Measurements from ENCODE around the gene VPS26B. TPM values are rescaled to one million over a fixed set of nuclear protein-coding genes. Genes with fewer than 3 reads are reported as not detected.

Gene VPS26B
- total and polyA plus RNA-seq, 2 donors (not counting 3 experiments of a cell fraction or from before 2014, with no cell fraction given): 40.2 to 53.1 TPM

GRCh38 chr11:134250675-134251074, 26.2 kb downstream of the VPS26B start:
- H3K36me3 ChIP-seq (ENCODE audit: control insufficient read depth in 2 of 2, extremely low read depth in 1 of 2, insufficient read depth in 2 of 2, low read length in 2 of 2): peaks cover 3 to 30% of the 10 kb centered on the region in 2 experiments
- TF ChIP-seq GATA2 (IDR thresholded peaks at IDR 0.05; ENCODE audit: insufficient read depth, insufficient read length, low read depth, low read length): no peak
- TF ChIP-seq MAX (IDR thresholded peaks at IDR 0.05; ENCODE audit: insufficient read depth, insufficient read length): no peak
- TF ChIP-seq FOS (IDR thresholded peaks at IDR 0.05; ENCODE audit: borderline replicate concordance, insufficient read depth, low read length): no peak
- TF ChIP-seq JUN (IDR thresholded peaks at IDR 0.05; ENCODE audit: borderline replicate concordance, insufficient read depth, insufficient read length, low read depth): no peak
- no peak for TF ChIP-seq EZH2 (IDR thresholded peaks at IDR 0.05; ENCODE audit: borderline replicate concordance, low read depth, low read length, severe bottlenecking)
- no peak for TF ChIP-seq POLR2AphosphoS5 (IDR thresholded peaks at IDR 0.05; ENCODE audit: insufficient read depth, low read depth, low read length)
- TF ChIP-seq, protein P1, sequence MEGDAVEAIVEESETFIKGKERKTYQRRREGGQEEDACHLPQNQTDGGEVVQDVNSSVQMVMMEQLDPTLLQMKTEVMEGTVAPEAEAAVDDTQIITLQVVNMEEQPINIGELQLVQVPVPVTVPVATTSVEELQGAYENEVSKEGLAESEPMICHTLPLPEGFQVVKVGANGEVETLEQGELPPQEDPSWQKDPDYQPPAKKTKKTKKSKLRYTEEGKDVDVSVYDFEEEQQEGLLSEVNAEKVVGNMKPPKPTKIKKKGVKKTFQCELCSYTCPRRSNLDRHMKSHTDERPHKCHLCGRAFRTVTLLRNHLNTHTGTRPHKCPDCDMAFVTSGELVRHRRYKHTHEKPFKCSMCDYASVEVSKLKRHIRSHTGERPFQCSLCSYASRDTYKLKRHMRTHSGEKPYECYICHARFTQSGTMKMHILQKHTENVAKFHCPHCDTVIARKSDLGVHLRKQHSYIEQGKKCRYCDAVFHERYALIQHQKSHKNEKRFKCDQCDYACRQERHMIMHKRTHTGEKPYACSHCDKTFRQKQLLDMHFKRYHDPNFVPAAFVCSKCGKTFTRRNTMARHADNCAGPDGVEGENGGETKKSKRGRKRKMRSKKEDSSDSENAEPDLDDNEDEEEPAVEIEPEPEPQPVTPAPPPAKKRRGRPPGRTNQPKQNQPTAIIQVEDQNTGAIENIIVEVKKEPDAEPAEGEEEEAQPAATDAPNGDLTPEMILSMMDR (IDR thresholded peaks at IDR 0.05; ENCODE audit: extremely low read depth in 1 of 2, insufficient read depth in 1 of 2, low read depth in 1 of 2, low read length in 2 of 2): no peak
- TF ChIP-seq MYC (IDR thresholded peaks at IDR 0.05; ENCODE audit: low read depth, low read length): no peak
- TF ChIP-seq POLR2A (IDR thresholded peaks at IDR 0.05; ENCODE audit: low read depth, low read length): no peak
- H4K20me1 ChIP-seq (replicated peaks; ENCODE audit: control insufficient read depth, extremely low read depth, insufficient read depth, low read length): no peaks in the 10 kb centered on the region
- H3K4me1 ChIP-seq (ENCODE audit: control insufficient read depth, extremely low read depth, insufficient read depth, low read length): peaks cover 11% of the 10 kb centered on the region
- no peak overlapping the region for H2AFZ ChIP-seq (ENCODE audit: low read depth, low read length)
- H3K27ac ChIP-seq (ENCODE audit: insufficient read depth, low read depth, low read length): no peak overlapping the region
- intact Hi-C loops (cut with micrococcal nuclease): loop anchor here (5.0 kb wide), 2 partner anchors 82 to 213 kb away; partner anchors contain the start of gene GLB1L2
- no peak overlapping the region for H3K9ac ChIP-seq (replicated peaks; ENCODE audit: extremely low read depth, insufficient read depth, low read length)
- no TSS peak for BruUV-seq (replicated peaks)
- dilution Hi-C loops (cut with MboI; ENCODE audit: extremely low pct_ligation_motif_present, low sequenced_read_pairs): no loop called here
- no peaks in the 10 kb centered on the region for H3K27me3 ChIP-seq (ENCODE audit: control insufficient read depth in 2 of 2, insufficient read depth in 2 of 2, low read length in 2 of 2)
- DNase-seq (ENCODE audit: low read depth, low spot score) (no peak), FAIRE-seq (no peak)
- no peak overlapping the region for H3K4me2 ChIP-seq (ENCODE audit: insufficient read depth, low read length)
- peaks cover 6% of the 10 kb centered on the region for H3K79me2 ChIP-seq (ENCODE audit: control insufficient read depth, insufficient read depth, low read length)
- ChIA-PET POLR2A (no interaction called here), CTCF (interaction anchor here (1.4 kb wide), 1 partner anchor 11 kb away, joined by 5 read pairs; no protein-coding TSS in a partner anchor)
- H3K9me1 ChIP-seq (replicated peaks; ENCODE audit: control insufficient read depth, extremely low read depth, insufficient read depth, low read length): no peaks in the 10 kb centered on the region
- H3K9me3 ChIP-seq (replicated peaks; ENCODE audit: control insufficient read depth, insufficient read depth, low read length): no peaks in the 10 kb centered on the region
- H3K4me3 ChIP-seq (replicated peaks in 1 of 3; ENCODE audit: insufficient read depth in 1 of 3, low read depth in 1 of 3, low read length in 3 of 3): no peak overlapping the region
